HEK293 (cell line): ENCODE measurements around the gene SLC39A7.
A peak's percentile ranks its signal among the peaks of the same experiment; 100 is the strongest.

Experiments
- CTCF ChIA-PET: fragments of 350-600 bp; formaldehyde crosslinking; extraction: SDS; loops from one replicate; lab custom pipeline; 2021; ENCODE audit warnings: antibody characterized with exemption; lab: Yijun Ruan, JAX
- POLR2A ChIA-PET: fragments of 300-600 bp; formaldehyde crosslinking; extraction: SDS; loops from one replicate; lab custom pipeline; 2020; ENCODE audit warnings: antibody characterized with exemption, inconsistent platforms; lab: Yijun Ruan, JAX
- H3K27ac ChIP-seq: fragments of 200-500 bp; sonication (Bioruptor generic); 2 replicates; pipeline ENCODE4 v1.5.1; 2014; ENCODE audit warnings: low read depth, low read length, control low read depth, inconsistent platforms; ENCODE audit errors: extremely low read depth
- H3K36me3 ChIP-seq, 2 experiments: fragments of 200-500 bp in 1 of 2; sonication (Bioruptor generic) in 1 of 2; 1 replicate in 1 of 2; 2 replicates in 1 of 2; pipeline ENCODE4 v1.5.1; 2014 to 2017; ENCODE audit warnings: inconsistent platforms in 2 of 2, low read length in 2 of 2; ENCODE audit not compliant: control insufficient read depth in 2 of 2, insufficient read depth in 1 of 2
- H3K4me1 ChIP-seq: fragments of 200-500 bp; sonication (Bioruptor generic); 2 replicates; pipeline ENCODE4 v1.5.1; 2014; ENCODE audit warnings: mild to moderate bottlenecking, low read length, inconsistent platforms; ENCODE audit not compliant: control insufficient read depth, insufficient read depth
- H3K4me3 ChIP-seq: 2 replicates; pipeline ENCODE4 v1.5.1; 2011; ENCODE audit warnings: low read depth, mild to moderate bottlenecking, control low read depth, low read length, moderate library complexity
- H3K9me3 ChIP-seq: fragments of 200-500 bp; sonication (Bioruptor generic); 2 replicates; pipeline ENCODE4 v1.5.1; 2014; ENCODE audit warnings: low read depth, low read length, inconsistent platforms; ENCODE audit not compliant: control insufficient read depth, insufficient read depth
- GLIS1 ChIP-seq: fragments of 450-650 bp; formaldehyde crosslinking; IDR thresholded peaks from 2 replicates; pipeline ENCODE4 v1.5.1; 2016; ENCODE audit warnings: missing biosample characterization, missing genetic modification characterization
- MEIS1 ChIP-seq: sonication (generic); formaldehyde crosslinking; IDR thresholded peaks from 2 replicates; pipeline ENCODE4 v1.8.1; 2022; ENCODE audit warnings: missing genetic modification reagents, mild to moderate bottlenecking, borderline replicate concordance
- ZBTB6 ChIP-seq: fragments of 450-650 bp; formaldehyde crosslinking; IDR thresholded peaks from 2 replicates; pipeline ENCODE4 v1.5.1; 2017; ENCODE audit warnings: missing biosample characterization, missing genetic modification characterization
- ZBTB8A ChIP-seq: fragments of 450-650 bp; formaldehyde crosslinking; IDR thresholded peaks from 2 replicates; pipeline ENCODE4 v1.5.1; 2016; ENCODE audit warnings: missing biosample characterization, missing genetic modification characterization
- ZFP41 ChIP-seq: fragments of 450-650 bp; formaldehyde crosslinking; IDR thresholded peaks from 2 replicates; pipeline ENCODE4 v1.5.1; 2016; ENCODE audit warnings: missing biosample characterization, missing genetic modification characterization, borderline replicate concordance
- ZNF248 ChIP-seq: fragments of 450-650 bp; formaldehyde crosslinking; IDR thresholded peaks from 2 replicates; pipeline ENCODE4 v1.5.1; 2017; ENCODE audit warnings: missing biosample characterization, missing genetic modification characterization
- ZNF473 ChIP-seq: fragments of 450-650 bp; formaldehyde crosslinking; IDR thresholded peaks from 2 replicates; pipeline ENCODE4 v1.5.1; 2017; ENCODE audit warnings: missing biosample characterization, missing genetic modification characterization
- ZNF48 ChIP-seq: fragments of 450-650 bp; formaldehyde crosslinking; IDR thresholded peaks from 2 replicates; pipeline ENCODE4 v1.5.1; 2016; ENCODE audit warnings: missing biosample characterization, missing genetic modification characterization
- ZNF561 ChIP-seq: fragments of 450-650 bp; IDR thresholded peaks from 2 replicates; pipeline ENCODE4 v1.5.1; 2018; ENCODE audit warnings: missing biosample characterization, missing genetic modification characterization, borderline replicate concordance
- ZNF629 ChIP-seq: fragments of 450-650 bp; formaldehyde crosslinking; IDR thresholded peaks from 2 replicates; pipeline ENCODE4 v1.5.1; 2017; ENCODE audit warnings: missing biosample characterization, missing genetic modification characterization
- ZNF837 ChIP-seq: fragments of 450-650 bp; formaldehyde crosslinking; IDR thresholded peaks from 2 replicates; pipeline ENCODE4 v1.5.1; 2016; ENCODE audit warnings: missing biosample characterization, missing genetic modification characterization
- TF ChIP-seq, protein P1 (sequence below): fragments of 450-650 bp; formaldehyde crosslinking; IDR thresholded peaks from 2 replicates; pipeline ENCODE4 v1.5.1; 2016; ENCODE audit warnings: missing biosample characterization, missing genetic modification characterization
- TF ChIP-seq, protein P2 (sequence below): fragments of 450-650 bp; formaldehyde crosslinking; IDR thresholded peaks from 2 replicates; pipeline ENCODE4 v1.5.1; 2017; ENCODE audit warnings: missing biosample characterization, missing genetic modification characterization
- TF ChIP-seq, protein P3 (sequence below): fragments of 450-650 bp; formaldehyde crosslinking; IDR thresholded peaks from 2 replicates; pipeline ENCODE4 v1.5.1; 2017; ENCODE audit warnings: missing biosample characterization, missing genetic modification characterization

The SLC39A7 gene

DNA sequence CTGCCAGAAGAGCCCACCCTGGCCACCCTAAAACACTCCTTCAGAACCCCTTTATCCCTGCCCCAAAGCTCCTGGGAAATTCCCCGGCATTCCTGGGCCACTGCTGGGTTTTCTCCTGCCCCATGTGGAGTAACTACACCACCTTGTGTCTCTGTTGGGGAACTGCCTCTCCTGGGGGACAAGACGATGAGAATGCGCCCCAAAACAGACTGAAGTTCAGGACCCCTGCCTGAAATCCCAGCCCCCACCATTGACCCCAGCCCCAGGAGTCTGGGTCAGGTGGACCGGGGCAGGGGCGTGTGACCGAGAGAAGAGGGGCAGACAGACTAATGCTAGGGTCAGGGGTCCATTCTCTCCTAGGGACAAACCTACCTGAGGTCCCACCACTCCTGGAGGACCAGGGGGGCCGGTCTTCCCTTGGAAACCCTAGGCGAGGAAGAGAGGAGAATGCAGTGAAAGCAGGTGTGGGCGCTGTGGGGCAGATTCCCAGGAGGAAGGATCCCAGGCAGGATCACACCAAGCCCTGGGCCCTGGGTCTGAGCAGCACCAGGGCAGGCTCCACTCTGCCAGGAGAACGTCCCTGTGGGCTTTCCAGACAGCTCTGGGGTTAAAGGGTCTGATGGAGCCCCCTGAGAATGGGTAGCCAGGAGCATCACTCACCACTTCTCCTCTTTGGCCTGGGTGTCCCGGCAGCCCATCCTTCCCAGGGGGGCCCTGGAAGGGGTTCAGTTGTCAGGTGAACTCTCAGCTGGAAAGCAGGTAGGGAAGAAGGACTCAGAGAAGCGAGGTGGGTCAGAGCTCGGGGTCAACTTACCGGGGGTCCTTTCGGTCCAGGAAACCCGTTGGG, 27.8 kb upstream of the SLC39A7 start (continued):
- TF ChIP-seq, protein P1, sequence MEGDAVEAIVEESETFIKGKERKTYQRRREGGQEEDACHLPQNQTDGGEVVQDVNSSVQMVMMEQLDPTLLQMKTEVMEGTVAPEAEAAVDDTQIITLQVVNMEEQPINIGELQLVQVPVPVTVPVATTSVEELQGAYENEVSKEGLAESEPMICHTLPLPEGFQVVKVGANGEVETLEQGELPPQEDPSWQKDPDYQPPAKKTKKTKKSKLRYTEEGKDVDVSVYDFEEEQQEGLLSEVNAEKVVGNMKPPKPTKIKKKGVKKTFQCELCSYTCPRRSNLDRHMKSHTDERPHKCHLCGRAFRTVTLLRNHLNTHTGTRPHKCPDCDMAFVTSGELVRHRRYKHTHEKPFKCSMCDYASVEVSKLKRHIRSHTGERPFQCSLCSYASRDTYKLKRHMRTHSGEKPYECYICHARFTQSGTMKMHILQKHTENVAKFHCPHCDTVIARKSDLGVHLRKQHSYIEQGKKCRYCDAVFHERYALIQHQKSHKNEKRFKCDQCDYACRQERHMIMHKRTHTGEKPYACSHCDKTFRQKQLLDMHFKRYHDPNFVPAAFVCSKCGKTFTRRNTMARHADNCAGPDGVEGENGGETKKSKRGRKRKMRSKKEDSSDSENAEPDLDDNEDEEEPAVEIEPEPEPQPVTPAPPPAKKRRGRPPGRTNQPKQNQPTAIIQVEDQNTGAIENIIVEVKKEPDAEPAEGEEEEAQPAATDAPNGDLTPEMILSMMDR (tag by site-specific recombination): peak; percentile 83
- TF ChIP-seq ZBTB6 (tag by site-specific recombination) (no peak), ZBTB8A (no peak)
- TF ChIP-seq, all 188 proteins: peak for 3

DNA sequence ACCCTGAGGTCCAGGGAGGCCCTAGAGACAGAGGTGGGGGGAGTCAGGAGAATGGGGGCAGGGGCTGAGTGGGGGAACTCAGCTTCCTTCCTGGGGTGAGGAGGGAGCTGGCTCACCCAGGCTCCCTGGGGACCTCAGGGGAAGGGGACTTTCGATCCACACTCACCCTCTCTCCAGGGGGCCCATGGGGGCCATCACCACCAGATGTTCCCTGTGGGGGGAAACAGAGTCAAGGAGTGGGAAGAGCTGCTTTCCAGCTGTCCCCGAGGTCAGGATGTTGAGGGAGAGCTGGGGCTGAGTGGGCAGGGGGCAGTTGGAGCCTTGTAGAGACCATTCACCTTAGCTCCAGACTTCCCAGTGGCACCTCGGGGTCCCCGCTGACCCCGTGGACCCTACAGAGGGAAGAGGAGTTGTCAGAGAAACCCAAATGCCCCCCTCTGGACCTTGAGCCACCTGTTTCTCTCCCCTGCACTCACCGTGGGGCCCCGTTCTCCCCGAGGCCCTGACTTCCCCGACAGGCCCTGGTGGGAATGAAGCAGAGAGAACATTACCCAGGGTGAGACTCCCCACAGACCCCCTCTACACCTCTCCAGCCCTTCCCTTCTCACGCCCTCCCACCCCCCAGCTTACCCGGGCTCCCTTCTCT, 27.0 kb upstream of the SLC39A7 start:
- ChIA-PET CTCF (interaction anchor here (0.7 to 2.1 kb wide), 16 partner anchors 9 to 259 kb away, joined by 3 to 10 read pairs (median 4); no protein-coding TSS in a partner anchor), POLR2A (interaction anchor here (1.4 kb wide), 1 partner anchor 24 kb away, joined by 3 read pairs; no protein-coding TSS in a partner anchor)
- H3K36me3 ChIP-seq: no peaks in the 10 kb centered on the region

GRCh38 chr6:33174784-33175183, 25.9 kb upstream of the SLC39A7 start:
- no peaks in the 10 kb centered on the region for H3K9me3 ChIP-seq
- ChIA-PET CTCF (interaction anchor here (0.7 to 2.1 kb wide), 10 partner anchors 17 to 160 kb away, joined by 3 to 10 read pairs (median 3); no protein-coding TSS in a partner anchor), POLR2A (interaction anchor here (1.4 kb wide), 1 partner anchor 23 kb away, joined by 3 read pairs; no protein-coding TSS in a partner anchor)
- H3K36me3 ChIP-seq: no peaks in the 10 kb centered on the region
- TF ChIP-seq ZNF629 (tag by site-specific recombination) (no peak), ZNF837 (tag by site-specific recombination) (no peak), ZNF473 (no peak), ZNF248 (tag by site-specific recombination) (no peak), ZNF48 (tag by site-specific recombination) (no peak), GLIS1 (no peak), MEIS1 (CRISPR knock-in tag) (no peak), ZFP41 (tag by site-specific recombination) (no peak)
- TF ChIP-seq, protein P2, sequence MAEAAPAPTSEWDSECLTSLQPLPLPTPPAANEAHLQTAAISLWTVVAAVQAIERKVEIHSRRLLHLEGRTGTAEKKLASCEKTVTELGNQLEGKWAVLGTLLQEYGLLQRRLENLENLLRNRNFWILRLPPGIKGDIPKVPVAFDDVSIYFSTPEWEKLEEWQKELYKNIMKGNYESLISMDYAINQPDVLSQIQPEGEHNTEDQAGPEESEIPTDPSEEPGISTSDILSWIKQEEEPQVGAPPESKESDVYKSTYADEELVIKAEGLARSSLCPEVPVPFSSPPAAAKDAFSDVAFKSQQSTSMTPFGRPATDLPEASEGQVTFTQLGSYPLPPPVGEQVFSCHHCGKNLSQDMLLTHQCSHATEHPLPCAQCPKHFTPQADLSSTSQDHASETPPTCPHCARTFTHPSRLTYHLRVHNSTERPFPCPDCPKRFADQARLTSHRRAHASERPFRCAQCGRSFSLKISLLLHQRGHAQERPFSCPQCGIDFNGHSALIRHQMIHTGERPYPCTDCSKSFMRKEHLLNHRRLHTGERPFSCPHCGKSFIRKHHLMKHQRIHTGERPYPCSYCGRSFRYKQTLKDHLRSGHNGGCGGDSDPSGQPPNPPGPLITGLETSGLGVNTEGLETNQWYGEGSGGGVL: no peak
- TF ChIP-seq, protein P3, sequence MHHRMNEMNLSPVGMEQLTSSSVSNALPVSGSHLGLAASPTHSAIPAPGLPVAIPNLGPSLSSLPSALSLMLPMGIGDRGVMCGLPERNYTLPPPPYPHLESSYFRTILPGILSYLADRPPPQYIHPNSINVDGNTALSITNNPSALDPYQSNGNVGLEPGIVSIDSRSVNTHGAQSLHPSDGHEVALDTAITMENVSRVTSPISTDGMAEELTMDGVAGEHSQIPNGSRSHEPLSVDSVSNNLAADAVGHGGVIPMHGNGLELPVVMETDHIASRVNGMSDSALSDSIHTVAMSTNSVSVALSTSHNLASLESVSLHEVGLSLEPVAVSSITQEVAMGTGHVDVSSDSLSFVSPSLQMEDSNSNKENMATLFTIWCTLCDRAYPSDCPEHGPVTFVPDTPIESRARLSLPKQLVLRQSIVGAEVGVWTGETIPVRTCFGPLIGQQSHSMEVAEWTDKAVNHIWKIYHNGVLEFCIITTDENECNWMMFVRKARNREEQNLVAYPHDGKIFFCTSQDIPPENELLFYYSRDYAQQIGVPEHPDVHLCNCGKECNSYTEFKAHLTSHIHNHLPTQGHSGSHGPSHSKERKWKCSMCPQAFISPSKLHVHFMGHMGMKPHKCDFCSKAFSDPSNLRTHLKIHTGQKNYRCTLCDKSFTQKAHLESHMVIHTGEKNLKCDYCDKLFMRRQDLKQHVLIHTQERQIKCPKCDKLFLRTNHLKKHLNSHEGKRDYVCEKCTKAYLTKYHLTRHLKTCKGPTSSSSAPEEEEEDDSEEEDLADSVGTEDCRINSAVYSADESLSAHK (tag by site-specific recombination): no peak
- H3K27ac ChIP-seq: no peak overlapping the region
- no peak overlapping the region for H3K4me3 ChIP-seq
- no peaks in the 10 kb centered on the region for H3K4me1 ChIP-seq

More for the DNA sequence above, 27.0 kb upstream of the SLC39A7 start:
- H3K9me3 ChIP-seq: no peaks in the 10 kb centered on the region
- TF ChIP-seq ZNF561 (tag by site-specific recombination): no peak
- no peak overlapping the region for H3K4me3 ChIP-seq
- no peak overlapping the region for H3K27ac ChIP-seq
- no peaks in the 10 kb centered on the region for H3K4me1 ChIP-seq
